ENCODE data around the gene PRKCA. TPM values are rescaled to one million over a fixed set of nuclear protein-coding genes. Genes with fewer than 3 reads are reported as not detected.

PRKCA gene
- total RNA-seq, 1 experiment from 2014 or later = 26.8 TPM

DNA sequence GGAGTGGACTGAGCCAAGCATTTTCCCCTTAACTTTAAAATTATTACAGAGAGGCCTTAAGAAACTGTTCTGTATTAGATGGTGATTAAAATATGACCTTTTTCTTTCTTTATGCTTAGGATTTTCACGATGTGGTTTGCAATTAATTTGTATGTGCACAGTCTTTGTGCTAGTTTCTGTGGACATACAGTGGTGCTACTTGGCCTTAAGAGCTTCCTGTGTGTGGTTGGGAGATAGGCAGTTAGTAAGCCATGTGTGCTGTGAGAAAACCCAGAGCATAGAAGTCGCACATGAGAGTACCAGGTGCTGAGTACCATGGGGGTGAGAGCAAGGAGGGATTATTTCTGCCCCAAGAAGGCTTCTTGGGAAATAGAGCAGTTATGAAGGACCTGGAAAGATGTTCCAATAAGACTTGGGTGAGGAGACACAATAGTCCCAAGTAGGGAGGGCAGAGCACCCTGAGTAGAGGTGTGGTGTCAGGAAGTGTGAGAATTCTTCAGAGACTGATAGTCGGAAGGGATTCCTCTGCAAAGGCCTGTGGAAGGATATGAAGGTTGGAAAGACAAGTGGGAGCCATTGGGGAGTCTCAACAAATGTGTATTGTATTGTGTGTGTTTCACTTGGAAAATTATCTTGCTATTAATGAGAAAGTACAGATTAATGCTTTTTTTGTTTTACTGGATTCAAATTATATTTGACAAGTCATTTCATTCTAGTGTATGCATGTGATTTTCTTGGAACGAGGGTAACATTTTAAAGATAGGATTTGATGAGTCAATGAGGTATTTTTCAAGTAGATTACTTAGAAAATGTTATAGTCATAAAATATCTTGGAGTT lies 239.9 kb downstream of the PRKCA start:
- DNase-seq (ENCODE audit: low read depth) = peak; percentile 56

DNA sequence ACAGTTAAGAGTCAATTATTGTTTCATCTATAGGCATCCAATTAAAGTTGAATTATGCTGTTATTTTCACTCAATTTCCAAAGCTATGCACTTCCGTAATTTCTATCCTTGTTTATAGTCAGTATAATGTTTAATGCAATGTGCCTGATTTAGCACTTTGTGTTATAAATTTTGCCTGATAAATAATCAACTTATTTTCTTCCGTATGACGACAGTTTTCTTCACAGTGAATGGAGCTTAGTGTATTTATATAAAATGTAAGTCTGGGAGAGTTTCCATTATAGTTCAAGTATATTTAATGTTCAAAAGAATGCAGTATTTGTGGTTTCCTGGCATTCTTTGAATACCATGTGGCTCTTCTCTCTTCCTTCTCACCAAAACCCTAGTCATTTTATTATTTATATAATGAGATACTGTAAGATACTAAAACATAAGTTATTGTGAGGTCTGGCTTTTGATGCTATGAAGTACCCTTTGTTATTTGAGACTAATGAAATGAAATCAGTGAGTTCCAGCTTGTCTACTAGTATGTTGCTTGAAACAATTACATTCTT lies 240.6 kb downstream of the PRKCA start:
- peak; percentile 64 for DNase-seq (ENCODE audit: low read depth)

DNA sequence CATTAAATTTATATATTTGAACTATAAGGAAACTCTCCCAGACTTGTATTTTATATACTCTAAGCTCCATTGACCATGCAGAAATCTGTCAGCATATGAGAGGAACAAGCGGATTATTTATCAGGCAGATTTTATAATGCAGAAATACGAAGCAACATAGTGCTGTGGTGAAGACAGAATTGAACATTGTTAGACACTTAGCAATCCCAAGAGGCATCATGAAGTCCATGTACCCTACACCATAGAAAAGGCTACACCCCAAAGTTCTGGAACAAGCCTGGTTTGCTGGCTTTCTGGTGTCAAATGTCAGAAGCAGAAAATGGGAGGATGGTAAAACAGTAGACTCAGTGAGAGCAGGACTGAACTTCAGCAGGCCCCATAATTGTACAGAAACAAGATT lies 241.1 kb downstream of the PRKCA start:
- peak; percentile 41 for DNase-seq (ENCODE audit: low read depth)

DNA sequence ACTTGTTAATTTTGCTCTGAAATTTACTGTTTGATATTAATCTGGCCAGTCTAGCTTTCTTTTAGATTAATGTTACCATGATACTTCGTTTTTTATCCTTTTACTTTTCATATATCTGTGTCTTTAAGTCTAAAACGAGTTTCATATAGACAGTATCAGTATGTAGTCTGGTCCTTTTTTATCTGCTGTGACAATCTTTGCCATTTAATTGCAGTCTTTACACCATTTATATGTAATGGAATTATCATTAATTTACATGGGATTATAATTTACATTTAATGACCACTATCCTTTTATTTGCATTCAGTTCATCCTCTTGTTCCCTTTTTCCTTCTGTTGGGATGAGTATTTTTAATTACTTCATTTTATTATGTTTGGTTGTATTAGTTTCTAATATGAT lies 243.5 kb downstream of the PRKCA start:
- DNase-seq (ENCODE audit: low read depth) = no peak

DNA sequence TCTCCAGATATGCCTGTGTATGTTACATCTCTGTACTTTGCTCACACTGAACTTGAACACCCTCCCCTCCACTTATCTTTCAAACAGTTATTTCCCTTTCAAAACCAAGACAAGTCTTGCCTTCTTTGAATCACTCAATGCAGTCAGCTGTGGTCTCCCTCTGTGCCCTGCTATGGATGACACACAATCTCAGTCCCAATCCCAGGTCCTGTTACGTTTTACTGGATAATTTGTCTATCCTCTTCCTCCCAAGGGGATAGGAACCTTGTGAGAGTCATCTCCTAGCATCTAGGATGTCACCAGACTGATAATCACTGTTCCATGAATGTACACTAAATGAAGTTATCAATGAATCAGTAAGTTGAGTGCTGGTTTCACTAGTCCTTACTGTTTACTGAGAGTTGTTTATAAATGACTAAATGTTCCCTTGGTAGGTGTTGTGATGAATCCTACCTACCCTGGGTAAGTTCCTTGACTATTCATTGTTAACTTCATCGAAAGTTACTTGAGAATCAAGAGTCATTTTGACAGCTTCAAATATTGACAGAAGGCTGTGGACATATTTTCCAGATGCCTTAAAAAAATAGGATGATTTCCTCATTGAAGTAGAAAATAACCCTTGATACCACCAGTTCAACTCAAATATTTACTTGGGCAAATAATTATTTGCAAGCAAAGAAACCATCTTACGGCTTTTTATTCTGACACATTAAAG lies 244.9 kb downstream of the PRKCA start:
- DNase-seq (ENCODE audit: low read depth) = peak; percentile 24

DNA sequence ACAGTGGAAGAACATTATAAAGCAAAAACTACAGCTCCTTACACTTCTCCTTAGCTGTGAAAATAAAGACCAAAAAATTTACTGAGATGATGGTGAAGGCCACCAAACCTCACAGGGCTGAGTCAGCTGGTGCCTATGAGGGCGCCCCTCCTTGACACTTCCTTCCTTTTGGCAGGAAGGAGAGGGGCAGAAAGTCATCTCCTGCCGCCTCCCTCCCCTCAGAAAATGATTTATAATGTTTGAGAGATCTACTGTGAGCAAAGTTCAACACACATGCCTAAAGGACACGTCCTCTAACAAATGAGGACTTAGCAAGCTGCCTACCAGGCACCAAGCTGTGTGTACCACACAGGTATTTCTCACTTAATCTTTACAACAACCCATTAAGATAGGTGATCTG lies 245.7 kb downstream of the PRKCA start:
- no peak for DNase-seq (ENCODE audit: low read depth)

DNA sequence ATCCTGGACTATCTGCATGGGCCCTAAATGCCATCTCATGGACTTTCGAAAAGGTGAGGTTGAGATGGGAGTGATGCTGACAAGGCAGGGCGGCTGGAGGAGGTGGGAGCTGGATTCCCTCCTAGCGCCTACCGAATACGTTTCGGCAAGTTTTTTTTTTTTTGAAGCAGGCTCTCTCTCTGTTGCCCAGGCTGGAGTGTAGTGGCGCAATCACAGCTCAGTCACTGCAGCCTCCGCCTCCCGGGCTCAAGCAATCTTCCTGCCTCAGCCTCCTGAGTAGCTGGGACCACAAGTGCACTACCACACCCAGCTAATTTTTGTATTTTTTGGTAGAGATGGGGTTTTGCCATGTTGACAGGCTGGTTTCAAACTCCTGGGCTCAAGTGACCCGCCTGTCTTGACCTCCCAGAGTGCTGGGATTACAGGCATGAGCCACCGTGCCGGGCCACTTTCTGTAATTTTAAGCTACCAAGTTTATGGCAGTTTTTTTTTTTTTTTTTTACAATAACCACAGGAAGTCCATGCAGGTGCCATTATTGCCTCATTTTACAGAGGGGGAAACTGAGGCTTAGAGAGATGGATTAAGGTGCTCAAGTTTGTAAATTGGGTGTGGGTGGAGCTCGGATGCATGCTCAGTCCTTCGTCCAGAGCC lies 246.4 kb downstream of the PRKCA start:
- DNase-seq (ENCODE audit: low read depth) = no peak

DNA sequence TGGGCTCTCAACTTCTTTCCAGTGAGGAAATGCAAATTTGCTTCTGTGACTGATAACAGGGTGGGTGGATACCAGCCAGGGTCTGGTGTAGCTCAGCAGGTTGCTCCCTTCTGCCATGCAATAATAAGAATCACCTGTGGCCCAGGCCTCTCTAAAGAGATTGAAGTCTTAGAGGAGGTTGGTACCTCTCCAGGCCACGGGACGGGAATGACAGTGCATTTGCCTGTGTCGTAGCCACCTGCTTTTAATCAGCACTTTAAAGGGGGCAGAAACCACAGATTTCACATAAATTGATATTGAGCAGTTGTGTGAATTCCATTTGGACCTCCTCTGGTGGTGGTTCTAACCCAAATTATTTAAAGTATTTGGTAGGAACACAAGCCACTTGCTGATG lies 246.9 kb downstream of the PRKCA start:
- DNase-seq (ENCODE audit: low read depth) = peak; percentile 38

DNA sequence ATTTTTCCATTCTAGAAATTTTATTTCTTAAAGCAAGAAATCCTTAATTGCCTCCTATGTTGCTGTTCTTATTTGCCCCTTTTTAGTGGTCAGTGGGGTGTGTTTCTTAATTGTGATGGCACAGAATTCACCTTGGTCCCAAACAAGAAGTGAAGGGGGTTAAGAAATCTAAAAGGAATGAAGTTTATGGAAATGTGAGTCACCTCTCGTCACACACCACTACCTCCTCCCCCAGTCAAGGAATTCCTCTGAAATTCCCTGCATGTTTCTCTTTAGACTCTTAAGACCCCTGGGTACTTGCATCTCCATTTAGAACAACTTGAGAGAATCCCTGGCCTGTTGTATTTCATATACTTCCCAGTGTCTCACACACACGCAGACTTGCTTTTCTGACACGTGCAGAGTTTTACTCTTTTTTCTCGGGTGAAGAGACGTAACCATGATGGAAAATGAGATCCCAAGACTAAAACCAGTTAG lies 247.4 kb downstream of the PRKCA start:
- peak; percentile 71 for DNase-seq (ENCODE audit: low read depth)

DNA sequence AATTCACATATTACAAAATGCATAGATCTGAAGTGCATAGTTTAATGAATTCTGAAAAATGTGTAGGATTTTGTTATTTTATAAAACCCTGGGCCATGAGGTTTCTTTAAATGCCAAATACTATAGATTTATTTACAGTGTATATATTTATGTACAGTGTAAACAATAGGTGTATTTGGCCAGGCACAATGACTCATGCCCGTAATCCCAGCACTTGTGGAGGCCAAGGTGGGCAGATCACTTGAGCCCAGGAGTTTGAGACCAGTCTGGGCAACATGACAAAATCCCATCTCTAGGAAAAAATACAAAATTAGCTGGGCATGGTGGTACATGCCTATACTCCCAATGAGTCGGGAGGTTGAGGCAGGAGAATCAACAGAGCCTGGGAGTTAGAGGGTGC lies 249.4 kb downstream of the PRKCA start:
- DNase-seq (ENCODE audit: low read depth) = no peak

DNA sequence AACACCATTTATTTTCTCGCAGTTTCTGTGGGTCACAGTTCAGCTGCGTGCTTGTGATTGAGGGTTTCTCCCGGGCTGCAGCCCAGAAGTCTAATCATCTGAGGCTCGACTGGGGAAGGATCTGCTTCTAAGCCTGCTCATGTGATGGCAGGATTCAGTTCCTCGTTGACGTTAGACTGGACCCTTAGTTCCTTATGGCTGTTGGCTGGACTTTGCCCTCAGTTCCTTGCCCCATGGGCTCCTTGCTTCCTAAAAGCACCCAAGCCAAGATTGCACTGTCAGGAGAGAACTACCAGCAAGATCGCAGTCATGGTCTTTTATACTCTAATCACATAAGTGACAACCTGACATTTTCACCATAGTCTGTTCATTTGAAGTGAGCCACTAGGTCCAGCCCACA lies 250.0 kb downstream of the PRKCA start:
- no peak for DNase-seq (ENCODE audit: low read depth)

DNA sequence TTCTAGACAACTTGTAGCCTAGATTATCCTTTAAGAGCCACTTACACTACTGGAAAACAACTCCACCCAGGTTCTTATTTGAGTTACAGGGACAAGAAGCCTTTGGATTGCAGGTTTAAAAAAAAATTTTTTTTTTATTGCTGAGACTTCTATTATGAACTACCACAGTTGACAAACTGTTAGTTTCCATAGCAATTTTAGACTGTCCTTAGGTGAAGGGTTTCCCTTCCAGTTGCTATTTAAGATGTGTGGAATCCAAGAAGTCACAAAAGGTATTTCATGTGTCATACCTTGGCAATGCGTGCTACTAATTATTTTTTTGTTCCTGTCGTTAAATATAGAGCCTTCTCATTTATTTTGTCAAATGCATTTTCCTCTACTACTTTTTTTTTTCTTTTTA lies 253.2 kb downstream of the PRKCA start:
- no peak for DNase-seq (ENCODE audit: low read depth)

DNA sequence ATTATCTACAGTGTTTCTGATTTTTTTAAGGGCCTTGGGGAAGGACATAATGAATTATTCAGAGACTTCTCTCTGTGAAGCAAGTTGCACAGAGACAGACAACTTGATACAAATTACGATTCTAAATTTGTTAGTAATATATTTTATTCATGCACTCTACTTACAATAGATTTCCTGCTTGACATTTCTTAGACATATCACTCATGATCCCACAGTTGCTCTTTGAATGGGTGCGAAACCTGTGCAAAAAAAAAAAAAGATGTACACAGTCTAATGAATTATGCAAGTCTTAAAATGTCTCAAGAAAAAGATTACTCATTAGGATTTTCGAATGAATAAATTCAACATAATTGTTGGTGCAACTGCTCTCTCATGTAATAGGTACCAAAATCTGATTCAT lies 254.8 kb downstream of the PRKCA start:
- DNase-seq (ENCODE audit: low read depth) = no peak

DNA sequence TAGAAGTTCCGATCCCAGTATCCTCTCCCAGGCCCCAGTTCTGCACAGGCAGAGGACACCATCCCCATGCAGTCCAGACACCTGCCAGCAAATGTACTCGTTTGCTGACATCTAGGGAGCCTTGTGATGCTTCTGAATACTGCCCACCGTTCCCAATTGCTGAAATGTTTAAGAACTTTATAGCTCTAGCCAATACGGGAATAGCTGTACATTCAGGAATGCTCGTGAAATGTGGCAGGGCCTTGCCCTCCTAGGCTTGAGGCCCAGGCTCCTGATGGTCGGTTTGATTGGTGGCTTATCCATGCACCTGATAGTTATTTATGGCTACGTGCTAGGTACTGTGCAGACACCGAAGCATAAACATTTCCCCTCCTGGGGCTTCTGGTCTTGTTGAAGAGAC lies 255.5 kb downstream of the PRKCA start:
- DNase-seq (ENCODE audit: low read depth) = no peak

DNA sequence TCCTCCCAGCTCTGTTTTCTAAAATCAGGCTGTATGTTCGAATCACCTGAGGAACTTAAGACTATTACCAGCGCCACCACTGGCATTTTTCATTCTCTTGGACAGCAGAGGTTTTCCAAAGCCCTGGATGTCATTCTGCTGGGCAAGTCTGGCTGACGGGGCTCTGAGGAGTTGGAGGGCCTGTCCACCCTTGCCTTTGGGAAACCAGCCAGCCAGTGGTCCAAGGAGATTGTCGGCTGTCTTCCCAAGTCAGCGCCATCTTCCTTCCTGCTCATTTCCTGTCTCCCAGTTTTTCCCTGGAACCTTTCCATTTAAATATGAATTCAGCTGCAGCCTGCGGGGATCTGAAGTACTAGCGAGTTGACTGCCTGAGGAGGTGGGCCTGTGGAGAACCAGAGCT lies 258.3 kb downstream of the PRKCA start:
- DNase-seq (ENCODE audit: low read depth) = no peak

DNA sequence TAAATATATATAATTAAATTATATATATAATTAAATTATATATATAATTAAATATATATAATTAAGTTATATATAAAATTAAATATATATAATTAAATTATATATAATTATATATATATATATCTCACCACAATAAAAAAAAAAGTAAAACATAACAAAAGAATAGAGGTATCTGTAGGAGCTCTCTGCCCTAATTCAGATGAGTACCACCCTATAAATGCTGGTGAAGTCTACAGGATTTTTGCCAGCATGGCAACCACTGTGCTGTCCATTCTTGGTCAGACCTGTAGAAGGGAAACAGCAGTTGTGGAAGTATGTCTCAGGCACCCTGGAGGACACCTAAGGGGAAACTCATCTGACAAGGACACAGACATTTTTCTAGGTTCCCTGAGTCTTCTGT lies 259.7 kb downstream of the PRKCA start:
- DNase-seq (ENCODE audit: low read depth) = no peak

DNA sequence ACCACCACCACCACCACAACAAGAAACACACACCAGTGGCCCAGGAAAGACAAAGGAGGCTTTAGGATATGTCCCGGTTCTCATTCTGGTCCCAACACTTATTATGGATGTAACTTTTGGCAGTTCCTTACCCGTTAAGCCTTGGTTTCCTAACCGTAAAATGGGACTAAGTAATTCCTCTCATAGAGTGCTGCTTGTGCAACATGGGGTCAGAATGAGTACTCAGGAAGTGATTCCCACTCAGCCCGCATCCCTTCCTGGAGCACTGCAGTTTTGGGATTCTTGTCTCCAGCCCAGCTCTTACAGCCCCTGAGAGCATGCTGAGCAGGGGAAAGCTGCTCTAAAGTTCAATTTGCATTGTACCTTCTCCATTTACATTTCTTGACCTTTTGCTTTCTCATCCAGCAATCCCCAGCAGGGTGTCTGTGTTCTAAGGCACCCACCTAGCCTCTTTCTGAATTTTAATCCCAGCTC lies 262.6 kb downstream of the PRKCA start:
- DNase-seq (ENCODE audit: low read depth) = peak; percentile 22

DNA sequence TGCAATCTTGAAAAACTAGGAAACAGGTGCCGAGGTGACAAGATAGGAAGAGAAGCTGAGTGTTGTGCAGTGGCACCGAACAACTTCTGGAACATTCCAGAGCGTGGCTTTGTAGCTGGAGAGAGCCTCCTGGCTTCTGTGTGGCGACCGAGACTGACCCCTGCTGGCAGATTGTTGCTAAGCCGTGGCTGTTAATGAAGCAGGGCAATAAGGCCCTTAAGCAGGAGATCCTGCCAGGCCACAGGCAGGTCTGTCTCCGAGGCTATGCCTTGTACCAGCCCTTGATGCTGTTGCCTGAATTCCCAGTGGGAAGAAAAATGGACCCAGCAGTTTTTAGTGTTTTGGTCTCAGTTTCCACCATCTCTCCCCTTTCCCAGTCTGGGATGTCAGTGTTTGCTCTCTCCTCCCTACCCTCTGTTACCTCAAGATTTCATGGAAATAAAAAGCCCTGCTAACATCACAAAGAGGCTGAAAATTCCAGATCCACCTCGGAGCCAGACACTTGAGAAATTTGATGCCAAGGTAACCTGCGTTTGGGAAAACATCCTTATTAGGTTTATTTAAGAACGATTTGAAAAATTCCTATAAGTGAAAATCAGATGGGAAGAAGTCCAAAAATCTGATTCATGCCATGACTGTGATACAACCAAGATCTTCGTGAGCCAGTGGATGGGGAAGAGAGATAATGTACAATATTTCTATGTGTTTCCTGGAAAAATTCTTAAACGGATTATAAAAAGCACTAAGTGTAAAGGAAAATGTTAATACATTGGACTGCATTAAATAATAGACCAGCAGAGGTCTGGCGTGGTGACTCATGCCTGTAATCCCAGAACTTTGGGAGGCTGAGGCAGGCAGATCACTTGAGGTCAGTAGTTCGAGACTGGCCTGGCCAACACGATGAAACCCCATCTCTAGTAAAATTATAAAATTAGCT lies 265.1 kb downstream of the PRKCA start:
- DNase-seq (ENCODE audit: low read depth) = peak; percentile 76

DNA sequence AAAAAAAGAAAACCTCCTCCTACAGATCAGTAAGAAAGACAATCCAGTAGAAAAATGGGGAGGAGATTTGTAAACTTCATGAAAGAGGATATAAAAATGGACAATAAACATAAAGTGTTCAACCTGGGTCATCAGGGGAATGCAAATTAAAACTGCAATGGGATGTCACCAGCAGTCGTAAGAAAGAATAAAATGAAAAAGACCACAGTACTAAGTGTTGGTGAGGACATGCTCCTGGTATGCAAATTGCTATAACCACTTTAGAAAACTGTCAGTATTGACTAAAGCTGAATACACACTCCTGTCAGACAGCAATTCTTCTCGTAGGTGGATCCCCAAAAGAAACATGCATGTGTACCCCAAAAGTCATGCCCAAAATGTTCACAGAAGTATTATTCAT lies 267.2 kb downstream of the PRKCA start:
- no peak for DNase-seq (ENCODE audit: low read depth)

DNA sequence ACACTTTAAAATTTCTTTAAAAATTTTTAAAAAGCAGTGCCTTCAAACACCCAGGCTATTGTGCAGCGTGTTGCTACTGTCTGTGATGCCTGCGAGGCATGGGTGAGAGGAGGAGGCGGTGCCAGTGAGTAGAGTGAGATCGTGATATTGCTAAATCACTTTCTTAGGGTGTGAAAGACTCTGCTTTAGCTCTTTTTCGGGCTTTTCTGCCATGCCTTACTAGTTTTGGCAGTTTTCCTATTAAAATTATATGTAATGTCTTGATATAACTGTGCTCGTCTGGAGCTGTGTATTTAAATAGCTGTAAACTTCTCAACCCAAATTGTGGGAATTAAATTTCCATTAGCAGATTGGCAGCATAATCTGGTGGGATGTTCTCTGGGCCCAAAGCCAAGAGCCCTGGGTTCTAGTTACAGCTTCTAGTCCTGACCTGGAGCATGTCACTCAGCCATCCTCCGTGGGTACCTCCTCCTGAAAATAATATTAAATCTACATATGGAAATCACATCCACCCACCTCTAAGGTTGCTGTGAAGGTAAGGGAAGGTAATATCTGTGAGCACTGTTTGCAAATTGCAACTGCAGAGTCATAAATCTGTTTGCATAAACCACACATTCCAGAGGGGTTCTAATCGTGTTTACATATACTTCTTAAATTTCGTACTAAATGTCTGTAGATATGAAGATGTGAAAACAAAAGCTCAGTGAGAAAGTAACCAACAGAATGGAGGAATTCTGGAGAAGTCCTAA lies 268.2 kb downstream of the PRKCA start:
- DNase-seq (ENCODE audit: low read depth) = peak; percentile 17

Data from LHCN-M2 (cell line).